Measurements from ENCODE around the gene COL27A1.

DNA sequence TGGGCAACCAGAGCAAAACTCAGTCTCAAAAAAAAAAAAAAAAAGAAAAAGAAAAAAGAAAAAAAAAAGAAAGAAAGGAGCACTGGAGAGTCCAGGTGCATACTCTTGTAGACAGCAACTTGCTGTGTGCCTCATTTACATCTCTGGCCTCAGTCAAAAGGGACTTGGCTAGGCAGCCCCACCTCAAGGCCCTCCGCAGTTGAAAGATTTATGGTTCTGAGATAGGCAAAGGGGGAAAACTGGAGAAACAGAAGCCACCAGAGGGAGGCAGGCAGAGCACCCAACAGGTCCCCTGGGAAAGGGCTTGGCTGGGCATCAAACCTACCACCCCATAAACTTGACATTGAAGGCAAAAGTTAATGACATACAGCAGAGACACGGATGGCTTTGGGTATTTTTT is 180.4 kb downstream of the COL27A1 start:
- TF ChIP-seq, protein P1, sequence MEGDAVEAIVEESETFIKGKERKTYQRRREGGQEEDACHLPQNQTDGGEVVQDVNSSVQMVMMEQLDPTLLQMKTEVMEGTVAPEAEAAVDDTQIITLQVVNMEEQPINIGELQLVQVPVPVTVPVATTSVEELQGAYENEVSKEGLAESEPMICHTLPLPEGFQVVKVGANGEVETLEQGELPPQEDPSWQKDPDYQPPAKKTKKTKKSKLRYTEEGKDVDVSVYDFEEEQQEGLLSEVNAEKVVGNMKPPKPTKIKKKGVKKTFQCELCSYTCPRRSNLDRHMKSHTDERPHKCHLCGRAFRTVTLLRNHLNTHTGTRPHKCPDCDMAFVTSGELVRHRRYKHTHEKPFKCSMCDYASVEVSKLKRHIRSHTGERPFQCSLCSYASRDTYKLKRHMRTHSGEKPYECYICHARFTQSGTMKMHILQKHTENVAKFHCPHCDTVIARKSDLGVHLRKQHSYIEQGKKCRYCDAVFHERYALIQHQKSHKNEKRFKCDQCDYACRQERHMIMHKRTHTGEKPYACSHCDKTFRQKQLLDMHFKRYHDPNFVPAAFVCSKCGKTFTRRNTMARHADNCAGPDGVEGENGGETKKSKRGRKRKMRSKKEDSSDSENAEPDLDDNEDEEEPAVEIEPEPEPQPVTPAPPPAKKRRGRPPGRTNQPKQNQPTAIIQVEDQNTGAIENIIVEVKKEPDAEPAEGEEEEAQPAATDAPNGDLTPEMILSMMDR (IDR thresholded peaks at IDR 0.05) = no peak
- no peak for TF ChIP-seq KDM1A (IDR thresholded peaks at IDR 0.05; ENCODE audit: low read depth)
- no peak for TF ChIP-seq CBX2 (IDR thresholded peaks at IDR 0.05; ENCODE audit: borderline replicate concordance, low read depth)
- no peak for TF ChIP-seq SREBF2 (IDR thresholded peaks at IDR 0.05)
- TF ChIP-seq JUNB (IDR thresholded peaks at IDR 0.05) = no peak
- TF ChIP-seq EP300 (IDR thresholded peaks at IDR 0.05) = no peak
- TF ChIP-seq, protein P2, sequence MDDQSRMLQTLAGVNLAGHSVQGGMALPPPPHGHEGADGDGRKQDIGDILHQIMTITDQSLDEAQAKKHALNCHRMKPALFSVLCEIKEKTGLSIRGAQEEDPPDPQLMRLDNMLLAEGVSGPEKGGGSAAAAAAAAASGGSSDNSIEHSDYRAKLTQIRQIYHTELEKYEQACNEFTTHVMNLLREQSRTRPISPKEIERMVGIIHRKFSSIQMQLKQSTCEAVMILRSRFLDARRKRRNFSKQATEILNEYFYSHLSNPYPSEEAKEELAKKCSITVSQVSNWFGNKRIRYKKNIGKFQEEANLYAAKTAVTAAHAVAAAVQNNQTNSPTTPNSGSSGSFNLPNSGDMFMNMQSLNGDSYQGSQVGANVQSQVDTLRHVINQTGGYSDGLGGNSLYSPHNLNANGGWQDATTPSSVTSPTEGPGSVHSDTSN (IDR thresholded peaks at IDR 0.05) = no peak
- TF ChIP-seq ZFP36 (IDR thresholded peaks at IDR 0.05; ENCODE audit: borderline replicate concordance, partially characterized antibody) = no peak
- no peak for TF ChIP-seq JUN (IDR thresholded peaks at IDR 0.05)
- TF ChIP-seq, protein P3, sequence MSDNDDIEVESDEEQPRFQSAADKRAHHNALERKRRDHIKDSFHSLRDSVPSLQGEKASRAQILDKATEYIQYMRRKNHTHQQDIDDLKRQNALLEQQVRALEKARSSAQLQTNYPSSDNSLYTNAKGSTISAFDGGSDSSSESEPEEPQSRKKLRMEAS (IDR thresholded peaks at IDR 0.05) = no peak
- TF ChIP-seq RAD21 (conservative IDR thresholded peaks at IDR 0.05 in 1 of 2, IDR thresholded peaks at IDR 0.05 in 1 of 2) = no peak
- TF ChIP-seq RNF2 (IDR thresholded peaks at IDR 0.05; ENCODE audit: borderline replicate concordance, low read depth) = no peak
- TF ChIP-seq POLR2AphosphoS2 (conservative IDR thresholded peaks at IDR 0.05; ENCODE audit: low read length) = no peak
- TF ChIP-seq POLR2A (IDR thresholded peaks at IDR 0.05; ENCODE audit: low read length) = no peak

Data from A549 (cell line).